C4-2B (cell line): Measurements from ENCODE around the gene TAF8.

Experiments
- H3K27ac ChIP-seq: fragments of 450-650 bp; 2 replicates; pipeline ENCODE4 v1.5.1; 2017
- CTCF ChIP-seq: fragments of 450-650 bp; conservative IDR thresholded peaks from 2 replicates; pipeline ENCODE4 v1.5.1; 2017; ENCODE audit warnings: mild to moderate bottlenecking
- ZFX ChIP-seq: fragments of 450-650 bp; IDR thresholded peaks from 2 replicates; pipeline ENCODE4 v1.6.1; 2017

The TAF8 gene

DNA sequence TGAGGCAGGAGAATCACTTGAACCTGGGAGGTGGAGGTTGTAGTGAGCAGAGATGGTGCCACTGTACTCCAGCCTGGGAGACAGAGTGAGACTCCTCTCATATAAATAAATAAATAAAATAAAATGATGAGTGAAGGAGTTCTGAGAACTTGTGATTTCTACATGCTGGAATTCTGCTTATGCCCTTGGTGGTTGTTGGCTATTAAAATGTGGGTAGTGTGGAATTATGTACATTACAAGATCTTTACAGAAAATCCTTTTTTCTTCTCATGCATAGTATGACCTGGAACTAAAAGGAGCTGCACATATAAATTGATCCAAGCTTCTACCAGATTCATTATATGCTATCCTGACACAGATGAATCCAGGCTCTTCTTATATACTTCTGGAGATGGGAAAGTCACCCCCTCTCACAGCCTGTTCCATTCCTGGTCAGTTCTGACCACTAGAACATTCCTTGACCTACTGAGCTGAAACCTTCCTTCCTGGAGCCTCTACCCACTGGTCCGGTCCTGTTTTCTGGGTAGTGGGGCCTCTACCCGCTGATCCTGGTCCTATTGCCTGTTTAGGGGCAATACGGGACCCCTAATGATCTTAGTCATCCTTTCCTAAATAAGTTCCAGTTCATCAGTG, 37.7 kb upstream of the TAF8 start:
- TF ChIP-seq CTCF (no peak), ZFX (no peak)
- no peak overlapping the region for H3K27ac ChIP-seq

DNA sequence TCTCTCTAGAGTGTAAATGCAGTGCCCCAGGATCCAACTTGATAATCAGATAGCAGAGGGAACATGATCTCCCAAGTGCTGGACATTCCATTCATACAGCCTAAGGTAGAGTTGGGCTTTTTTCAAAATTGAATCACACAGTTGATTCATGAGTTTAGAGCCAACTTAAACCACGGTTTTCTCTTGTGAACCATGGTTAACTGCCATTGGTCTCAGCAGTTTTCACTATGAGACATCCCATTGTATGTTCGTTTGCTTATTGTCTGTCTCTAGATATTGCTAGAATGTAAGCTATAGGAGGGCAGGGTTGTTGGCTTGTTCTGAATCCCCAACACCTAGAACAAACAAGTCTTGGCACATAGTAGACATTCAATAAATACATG, 37.2 kb upstream of the TAF8 start:
- no peak overlapping the region for H3K27ac ChIP-seq

GRCh38 chr6:42017021-42017643, 33.2 kb upstream of the TAF8 start:
- H3K27ac ChIP-seq, result no peak overlapping the region
- TF ChIP-seq ZFX (no peak), CTCF (no peak)

More for the DNA sequence above, 37.2 kb upstream of the TAF8 start:
- TF ChIP-seq CTCF, result no peak
- no peak for TF ChIP-seq ZFX

GRCh38 chr6:42020967-42021366, 29.4 kb upstream of the TAF8 start:
- no peak overlapping the region for H3K27ac ChIP-seq
- TF ChIP-seq CTCF (no peak), ZFX (no peak)

- no peak for TF ChIP-seq CTCF
- H3K27ac ChIP-seq, result no peak overlapping the region
Measured at GRCh38 chr6:42021847-42022754, 28.2 kb upstream of the TAF8 start.

- TF ChIP-seq ZFX (no peak), CTCF (no peak)
- H3K27ac ChIP-seq, result no peak overlapping the region
Measured at GRCh38 chr6:42022755-42023384, 27.5 kb upstream of the TAF8 start.
